Measurements from ENCODE around the gene TRIM41. TPM values are rescaled to one million over a fixed set of nuclear protein-coding genes. Genes with fewer than 3 reads are reported as not detected.

TRIM41 gene
- total and polyA plus RNA-seq, 9 of the 15 experiments (the other 6 are each of a cell fraction or from before 2014, with no cell fraction given), result 1.8 to 47.6 (median 20.9) TPM

- TF ChIP-seq ZNF707 (CRISPR knock-in tag; conservative IDR thresholded peaks at IDR 0.05) (no peak), EGR1 (conservative IDR thresholded peaks at IDR 0.05) (no peak)
These were observed 6.9 kb downstream of the TRIM41 start (continued) for GRCh38 chr5:181229996-181230395.

DNA sequence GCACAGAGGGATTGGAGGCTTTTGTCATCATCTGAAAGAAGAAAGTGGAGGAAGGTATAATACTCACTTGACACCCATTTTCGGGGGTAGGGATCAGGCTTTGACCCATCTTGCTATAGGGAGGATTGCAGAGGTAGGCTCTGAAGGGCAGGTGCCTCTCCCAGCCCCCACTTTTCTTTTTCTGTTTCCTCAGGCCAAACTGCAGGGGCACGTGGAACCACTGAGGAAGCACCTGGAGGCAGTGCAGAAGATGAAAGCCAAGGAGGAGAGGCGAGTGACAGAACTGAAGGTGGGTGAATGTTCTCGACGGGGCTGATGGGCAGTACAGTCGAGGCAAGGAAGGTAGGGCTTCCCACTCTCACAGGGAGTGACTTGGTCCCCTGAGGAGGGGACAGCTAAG lies 7.5 kb downstream of the TRIM41 start:
- Histone ChIP-seq H3K4me1 (replicated peaks in 1 of 2; ENCODE audit: control insufficient read depth in 2 of 2, insufficient read depth in 2 of 2, low read length in 2 of 2) (peaks cover 0 to 9% of the 10 kb centered on the region in 2 experiments; a peak in 1 of 5 replicates), H3K27me3 (ENCODE audit: control insufficient read depth in 2 of 2, insufficient read depth in 2 of 2, low read length in 2 of 2) (no peaks in the 10 kb centered on the region), H2AFZ (ENCODE audit: low read depth, low read length) (no peak overlapping the region), H3K9me1 (ENCODE audit: control insufficient read depth, insufficient read depth, low read length) (peaks cover 3% of the 10 kb centered on the region), H4K20me1 (replicated peaks; ENCODE audit: control insufficient read depth, insufficient read depth, low read length) (peaks cover 10% of the 10 kb centered on the region; the same call in 1 of the 2 replicates), H3K36me3 (ENCODE audit: control insufficient read depth, insufficient read depth, low read length) (peaks cover 83% of the 10 kb centered on the region; the same call in 2 of the 3 replicates), H3K9ac (ENCODE audit: insufficient read depth in 1 of 2, low read depth in 2 of 2, low read length in 2 of 2) (no peak overlapping the region), H3K4me3 (no peak overlapping the region), H3K79me2 (ENCODE audit: control insufficient read depth, insufficient read depth, low read length) (peaks cover 9% of the 10 kb centered on the region), H3K4me2 (ENCODE audit: insufficient read depth, low read length) (no peak overlapping the region), H3K9me3 (replicated peaks; ENCODE audit: control insufficient read depth, insufficient read depth, low read depth, low read length) (no peaks in the 10 kb centered on the region), H3K27ac (ENCODE audit: extremely low read depth, low read depth, low read length) (no peak overlapping the region)
- WGBS (ENCODE audit: insufficient coverage, low coverage, missing lambda C conversion rate), result 72% methylated on average over 6 of the region's 6 CpGs
- FAIRE-seq (no peak), ATAC-seq (no peak), DNase-seq (ENCODE audit: extremely low read depth in 1 of 4, low spot score in 3 of 4) (no peak)
- ChIA-PET POLR2A (interaction anchor here (0.9 kb wide), 1 partner anchor 9 kb away, joined by 3 read pairs; no protein-coding TSS in a partner anchor), CTCF (ENCODE audit: low intra/inter-chr PET ratio) (no interaction called here)
- intact Hi-C loops (cut with micrococcal nuclease) (no loop called here), in situ Hi-C loops (cut with MboI) (no loop called here)
- TF ChIP-seq ZNF224 (CRISPR knock-in tag; IDR thresholded peaks at IDR 0.05), result no peak
- peak; percentile 28; the same call in 1 of the 2 replicates for TF ChIP-seq RBFOX2 (IDR thresholded peaks at IDR 0.05; ENCODE audit: low read depth, low read length)
- TF ChIP-seq ZNF354B (CRISPR knock-in tag; IDR thresholded peaks at IDR 0.05), result no peak
- TF ChIP-seq MTF1 (CRISPR knock-in tag; IDR thresholded peaks at IDR 0.05; ENCODE audit: borderline replicate concordance), result no peak
- no TSS peak for BruUV-seq (replicated peaks)

Measured in K562 (cell line).